Activated naive CD8-positive, alpha-beta T cell treated with anti-CD3 and anti-CD28 coated beads, Interleukin-2, amount 50 U/mL, for 16 hours (primary cell): ENCODE results near the gene SERTM1.

Experiments used
- DNase-seq: peaks from one replicate; pipeline ENCODE4 v3.0.0-alpha.2; 2020; ENCODE audit warnings: low read depth, low spot score

The SERTM1 gene

GRCh38 chr13:36673838-36674326, at the start of gene SERTM1:
Gene SERTM1 (plus strand): TSS chr13:36674020. CDS start chr13:36695079, 21,059 bp downstream.
- no peak for DNase-seq

- DNase-seq = no peak
These were observed 45.3 kb upstream of the SERTM1 start for GRCh38 chr13:36628377-36629056.

GRCh38 chr13:36629057-36629385, 44.8 kb upstream of the SERTM1 start:
- DNase-seq = no peak

- DNase-seq = no peak
These were observed 43.5 kb upstream of the SERTM1 start for GRCh38 chr13:36630181-36630803.

GRCh38 chr13:36639610-36640009, 34.2 kb upstream of the SERTM1 start:
- DNase-seq = no peak

GRCh38 chr13:36650611-36651010, 23.2 kb upstream of the SERTM1 start:
- DNase-seq = no peak

GRCh38 chr13:36665630-36666029, 8.2 kb upstream of the SERTM1 start:
- no peak for DNase-seq

GRCh38 chr13:36666477-36667229, 7.2 kb upstream of the SERTM1 start:
- DNase-seq = no peak

GRCh38 chr13:36668316-36668715, 5.5 kb upstream of the SERTM1 start:
- DNase-seq = no peak

- DNase-seq = no peak
These were observed 468 bp upstream of the SERTM1 start for GRCh38 chr13:36673352-36673751.

GRCh38 chr13:36674337-36675212, 755 bp downstream of the SERTM1 start:
- no peak for DNase-seq

GRCh38 chr13:36675213-36675536, 1.4 kb downstream of the SERTM1 start:
- DNase-seq = no peak

GRCh38 chr13:36680913-36681312, 7.1 kb downstream of the SERTM1 start:
- no peak for DNase-seq

GRCh38 chr13:36681894-36682624, 8.2 kb downstream of the SERTM1 start:
- DNase-seq = no peak

- no peak for DNase-seq
These were observed 9.9 kb downstream of the SERTM1 start for GRCh38 chr13:36683701-36684100.

GRCh38 chr13:36685927-36686326, 12.1 kb downstream of the SERTM1 start:
- no peak for DNase-seq

- no peak for DNase-seq
These were observed 22.7 kb downstream of the SERTM1 start for GRCh38 chr13:36696410-36697010.

GRCh38 chr13:36700170-36700569, 26.4 kb downstream of the SERTM1 start:
- no peak for DNase-seq

- DNase-seq = no peak
These were observed 32.9 kb downstream of the SERTM1 start for GRCh38 chr13:36706755-36707154.

- DNase-seq = no peak
These were observed 35.5 kb downstream of the SERTM1 start for GRCh38 chr13:36709136-36709890.
